ENCODE data around the gene ATP8B3.

ATP8B3 gene

DNA sequence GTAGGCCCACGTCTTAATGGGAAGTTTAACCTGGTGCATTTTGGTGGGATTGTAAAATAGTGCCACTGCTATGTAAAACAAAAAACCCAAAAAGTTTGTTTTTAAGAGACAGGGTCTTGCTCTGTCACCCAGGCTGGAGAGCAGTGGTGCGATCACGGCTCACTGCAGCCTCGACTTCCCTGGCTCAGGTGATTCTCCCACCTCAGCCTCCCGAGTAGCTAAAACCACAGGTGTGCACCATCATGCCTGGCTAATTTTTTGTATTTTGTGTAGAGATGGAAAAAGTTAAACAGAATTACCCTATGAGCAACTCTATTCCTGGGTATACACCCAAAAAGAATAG is 37.0 kb upstream of the ATP8B3 start:
- no peak for TF ChIP-seq CTCF (IDR thresholded peaks at IDR 0.05; ENCODE audit: low read depth, low read length)
- DNase-seq (ENCODE audit: low read depth in 2 of 2) = no peak
- H3K4me3 ChIP-seq (replicated peaks in 1 of 2; ENCODE audit: low read depth in 2 of 2, low read length in 2 of 2) = no peak overlapping the region

DNA sequence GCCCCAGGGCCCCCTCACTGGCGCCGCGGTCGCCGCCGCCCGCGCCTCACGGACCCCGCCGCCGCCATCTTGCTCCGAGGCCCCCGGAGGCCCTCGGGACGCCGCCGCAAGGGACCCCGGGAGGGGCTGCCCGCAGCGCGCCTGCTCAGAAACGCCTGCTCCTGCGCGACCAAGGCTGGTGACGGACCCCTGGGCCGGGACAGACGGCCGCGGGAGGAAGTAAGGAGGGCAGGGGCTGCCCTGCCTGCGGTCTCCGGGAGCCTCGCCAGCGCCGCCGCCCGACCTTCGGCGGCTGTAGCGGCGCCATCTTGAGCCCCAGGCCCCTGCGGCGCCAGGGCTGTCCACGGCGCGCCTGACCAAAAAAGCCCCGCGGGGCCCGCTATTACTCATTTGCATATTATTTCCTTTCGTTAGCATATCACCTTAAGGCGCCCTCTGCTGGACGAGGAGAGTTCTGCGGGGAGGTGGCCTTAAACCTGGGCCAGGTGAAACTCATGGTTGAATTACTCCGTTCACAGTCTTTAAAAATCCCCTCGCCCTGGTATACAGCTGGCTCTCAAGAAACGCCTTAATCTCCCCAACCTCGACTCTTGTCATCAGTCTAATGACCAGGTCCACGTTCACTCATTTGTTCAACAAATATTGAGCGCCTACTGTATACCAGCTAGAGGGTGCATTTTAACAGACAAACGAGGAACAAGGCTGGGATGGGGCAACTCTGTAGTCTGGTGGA is 36.5 kb upstream of the ATP8B3 start, which contains the start of gene REXO1:
TSS of gene REXO1 (minus strand) at position 85 of the 733 bp plus-strand sequence. CDS start 125 bp downstream, outside the sequence.
- peak within 1 kb of the TSS; percentile 98 for H3K4me3 ChIP-seq (replicated peaks in 1 of 2; ENCODE audit: low read depth in 2 of 2, low read length in 2 of 2)
- peak; percentile 96 to 97 for DNase-seq (ENCODE audit: low read depth in 2 of 2)
- TF ChIP-seq CTCF (IDR thresholded peaks at IDR 0.05; ENCODE audit: low read depth, low read length) = peak; percentile 90

- TF ChIP-seq CTCF (IDR thresholded peaks at IDR 0.05; ENCODE audit: low read depth, low read length) = no peak
- peak; percentile 56 to 66 for DNase-seq (ENCODE audit: low read depth in 2 of 2)
- peak overlapping the region; percentile 98 for H3K4me3 ChIP-seq (replicated peaks in 1 of 2; ENCODE audit: low read depth in 2 of 2, low read length in 2 of 2)
Observed at GRCh38 chr19:1847684-1848398, 35.8 kb upstream of the ATP8B3 start.

- TF ChIP-seq CTCF (IDR thresholded peaks at IDR 0.05; ENCODE audit: low read depth, low read length) = no peak
- peak overlapping the region; percentile 98 for H3K4me3 ChIP-seq (replicated peaks in 1 of 2; ENCODE audit: low read depth in 2 of 2, low read length in 2 of 2)
- no peak for DNase-seq (ENCODE audit: low read depth in 2 of 2)
Observed at GRCh38 chr19:1847348-1847683, 35.2 kb upstream of the ATP8B3 start.

GRCh38 chr19:1846517-1847204 is 34.6 kb upstream of the ATP8B3 start:
- no peak for TF ChIP-seq CTCF (IDR thresholded peaks at IDR 0.05; ENCODE audit: low read depth, low read length)
- no peak for DNase-seq (ENCODE audit: low read depth in 2 of 2)
- H3K4me3 ChIP-seq (replicated peaks in 1 of 2; ENCODE audit: low read depth in 2 of 2, low read length in 2 of 2) = peak overlapping the region; percentile 98

GRCh38 chr19:1845642-1846041 is 33.6 kb upstream of the ATP8B3 start:
- no peak for TF ChIP-seq CTCF (IDR thresholded peaks at IDR 0.05; ENCODE audit: low read depth, low read length)
- no peak overlapping the region for H3K4me3 ChIP-seq (replicated peaks in 1 of 2; ENCODE audit: low read depth in 2 of 2, low read length in 2 of 2)
- no peak for DNase-seq (ENCODE audit: low read depth in 2 of 2)
